Upper lobe of left lung (tissue), 6 donors: ENCODE data around the gene TMEM117. TPM values are rescaled to one million over a fixed set of nuclear protein-coding genes. Genes with fewer than 3 reads are reported as not detected.

ENCODE experiments used
- ATAC-seq, 2 donors: fragments of 200-7000 bp; cut with Tn5 transposase; one replicate each; pipeline ENCODE4 v1.9.1; 2022; ENCODE audit warnings: mild to moderate bottlenecking in 2 of 2, moderate library complexity in 2 of 2; ENCODE audit not compliant: low FRiP score in 2 of 2
- DNase-seq, 2 donors: peaks; one replicate each; pipeline ENCODE4 v3.0.0-alpha.2; 2019 to 2020
- H3K27ac ChIP-seq, 4 donors: fragments of 200-600 bp; sonication (generic); one replicate each; pipeline ENCODE4 v1.5.1; 2016 to 2019
- H3K27me3 ChIP-seq, 4 donors: fragments of 200-600 bp; sonication (generic); one replicate each; pipeline ENCODE4 v1.5.1; 2017 to 2019
- H3K36me3 ChIP-seq, 4 donors: fragments of 200-600 bp; sonication (generic); one replicate each; pipeline ENCODE4 v1.5.1; 2016 to 2019
- H3K4me1 ChIP-seq, 4 donors: fragments of 200-600 bp; sonication (generic); one replicate each; pipeline ENCODE4 v1.5.1; 2018 to 2019
- H3K4me3 ChIP-seq, 4 donors: fragments of 200-600 bp; sonication (generic); one replicate each; pipeline ENCODE4 v1.5.1; 2017 to 2019; ENCODE audit warnings: mild to moderate bottlenecking in 2 of 4, moderate library complexity in 1 of 4
- H3K9me3 ChIP-seq, 4 donors: fragments of 200-600 bp; sonication (generic); one replicate each; pipeline ENCODE4 v1.5.1; 2018 to 2019
- CTCF ChIP-seq, 6 experiments: fragments of 450-650 bp in 4 of 6; fragments of 200-600 bp in 2 of 6; sonication (generic) in 2 of 6; IDR thresholded peaks; one replicate each; pipeline ENCODE4 v1.5.1; 2016 to 2019; ENCODE audit warnings: antibody characterized with exemption in 6 of 6
- EP300 ChIP-seq, 4 donors: sonication (generic); formaldehyde crosslinking; IDR thresholded peaks; one replicate each; pipeline ENCODE4 v1.5.1; 2017; ENCODE audit warnings: antibody characterized with exemption in 4 of 4, control low read depth in 2 of 4
- POLR2A ChIP-seq, 4 donors: fragments of 450-650 bp; IDR thresholded peaks; one replicate each; pipeline ENCODE4 v1.5.1; 2016 to 2017; ENCODE audit warnings: antibody characterized with exemption in 4 of 4, mild to moderate bottlenecking in 2 of 4
- POLR2AphosphoS5 ChIP-seq, 2 donors: sonication (generic); formaldehyde crosslinking; IDR thresholded peaks; one replicate each; pipeline ENCODE4 v1.5.1; 2017; ENCODE audit warnings: antibody characterized with exemption in 2 of 2
- WGBS, 2 donors: methylation state at CpG; one replicate each; pipeline ENCODE4 v1.1.5; 2017 to 2018; 5-methylcytosine and 5-hydroxymethylcytosine counted together
- total RNA-seq, 6 donors: library from RNA; depleted of rRNA in 4 of 6; stranded (reverse); fragments of >200 nt in 4 of 6; gene quantifications; one replicate each; pipeline versions ENCODE4 v1.1.0 to v1.2.1, GENCODE V29; 2016 to 2021
- donor health status: DM: no; HTN: no; CAD: no; lungs with moderate emphysema.
- donor health status: DM: no; HTN: yes; CAD: no; lungs with severe emphysema.

The TMEM117 gene
- total RNA-seq, 6 donors from 2014 or later, result 2.6 to 8.4 (median 4.2) TPM

GRCh38 chr12:44117337-44117736, 281.5 kb downstream of the TMEM117 start:
- TF ChIP-seq POLR2AphosphoS5 (IDR thresholded peaks at IDR 0.05), result no peak
- TF ChIP-seq EP300 (IDR thresholded peaks at IDR 0.05), result no peak
- no peak for TF ChIP-seq CTCF (IDR thresholded peaks at IDR 0.05)
- TF ChIP-seq POLR2A (IDR thresholded peaks at IDR 0.05), result no peak
- WGBS, 2 donors, result 94 to 96% methylated on average over 1 of the region's 1 CpG

DNA sequence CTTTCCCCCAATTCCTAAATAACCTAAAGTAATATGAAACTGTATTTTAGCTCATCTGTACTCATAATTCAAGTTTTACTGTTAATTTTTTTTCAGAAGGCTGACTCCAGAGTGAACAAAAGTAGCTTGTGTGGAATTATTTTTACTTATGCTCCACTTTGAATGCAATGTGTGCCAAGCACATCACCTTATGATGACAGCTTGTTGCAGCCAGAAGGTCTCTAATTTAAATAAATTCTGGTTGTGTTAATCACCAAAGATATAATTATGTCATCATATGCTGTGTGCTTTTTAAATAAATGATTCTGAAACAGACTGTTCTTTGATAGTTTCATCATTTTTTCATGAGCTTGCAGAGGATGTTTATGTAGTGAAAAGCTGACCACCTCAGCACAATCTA, 283.1 kb downstream of the TMEM117 start:
- no peak for DNase-seq

More at GRCh38 chr12:44117337-44117736, 281.5 kb downstream of the TMEM117 start:
- no peaks in the 10 kb centered on the region for H3K9me3 ChIP-seq
- no peaks in the 10 kb centered on the region for H3K4me1 ChIP-seq
- H3K36me3 ChIP-seq, result no peaks in the 10 kb centered on the region
- H3K27me3 ChIP-seq, result no peaks in the 10 kb centered on the region
- H3K27ac ChIP-seq, result no peak overlapping the region
- DNase-seq (no peak), ATAC-seq (no peak)
- no peak overlapping the region for H3K4me3 ChIP-seq

GRCh38 chr12:44126806-44127205, 290.9 kb downstream of the TMEM117 start:
- H3K27ac ChIP-seq, result no peak overlapping the region
- TF ChIP-seq CTCF (IDR thresholded peaks at IDR 0.05), result no peak
- TF ChIP-seq EP300 (IDR thresholded peaks at IDR 0.05), result no peak
- no peak for TF ChIP-seq POLR2A (IDR thresholded peaks at IDR 0.05)
- no peak for TF ChIP-seq POLR2AphosphoS5 (IDR thresholded peaks at IDR 0.05)
- WGBS, 2 donors, result 83 to 97% methylated on average over 1 of the region's 1 CpG
- no peak for DNase-seq
- no peaks in the 10 kb centered on the region for H3K27me3 ChIP-seq
- H3K9me3 ChIP-seq, result no peaks in the 10 kb centered on the region
- no peak for ATAC-seq
- H3K36me3 ChIP-seq, result no peaks in the 10 kb centered on the region
- H3K4me1 ChIP-seq, result no peaks in the 10 kb centered on the region
- no peak overlapping the region for H3K4me3 ChIP-seq

More for the DNA sequence above, 283.1 kb downstream of the TMEM117 start:
- Histone ChIP-seq H3K27me3 (no peaks in the 10 kb centered on the region), H3K9me3 (no peaks in the 10 kb centered on the region), H3K27ac (no peak overlapping the region), H3K4me3 (no peak overlapping the region), H3K36me3 (no peaks in the 10 kb centered on the region), H3K4me1 (no peaks in the 10 kb centered on the region)
- no peak for ATAC-seq
- no peak for TF ChIP-seq CTCF (IDR thresholded peaks at IDR 0.05)
- no peak for TF ChIP-seq POLR2A (IDR thresholded peaks at IDR 0.05)
- TF ChIP-seq POLR2AphosphoS5 (IDR thresholded peaks at IDR 0.05), result no peak
- no peak for TF ChIP-seq EP300 (IDR thresholded peaks at IDR 0.05)

DNA sequence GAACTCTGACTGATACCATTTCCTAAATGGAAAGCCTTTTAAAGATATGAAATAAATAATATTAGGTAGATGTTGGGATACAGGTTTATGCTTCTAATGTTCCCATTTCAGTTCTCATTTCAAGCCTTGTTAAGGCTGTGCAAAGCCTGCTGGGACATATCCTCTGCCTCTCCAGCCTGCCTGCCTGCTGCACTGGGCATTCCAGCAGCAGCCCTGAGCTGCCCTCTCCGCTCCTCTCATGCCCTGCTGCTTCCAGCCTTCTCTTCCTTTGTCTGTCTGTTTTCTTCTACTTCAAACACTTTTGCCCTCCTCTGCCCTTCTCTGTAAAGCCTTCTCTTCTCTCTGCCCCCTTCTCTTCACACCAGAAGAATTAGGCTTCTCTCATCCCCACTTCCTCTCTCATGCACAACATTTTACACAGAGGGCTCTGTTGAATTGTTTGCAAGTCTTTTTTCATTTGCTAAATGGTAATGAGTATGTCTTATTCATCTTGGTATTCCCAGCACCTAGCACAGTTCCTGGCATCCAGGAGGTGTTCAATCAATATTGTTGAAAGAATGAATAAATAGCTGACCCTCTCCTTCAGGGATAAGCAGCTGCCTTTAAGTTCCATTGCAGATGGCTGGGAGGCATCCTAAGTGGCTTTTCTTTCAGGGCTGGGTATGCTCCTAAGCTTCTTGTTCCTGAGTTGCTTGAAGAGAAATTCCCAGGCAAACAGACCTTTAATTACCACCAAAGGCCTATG, 292.3 kb downstream of the TMEM117 start:
- H3K27ac ChIP-seq, result no peak overlapping the region
- WGBS, 2 donors, result 82 to 93% methylated on average over 1 of the region's 1 CpG
- no peak for ATAC-seq

More for the DNA sequence above, 292.3 kb downstream of the TMEM117 start:
- no peaks in the 10 kb centered on the region for H3K4me1 ChIP-seq
- H3K27me3 ChIP-seq, result no peaks in the 10 kb centered on the region
- no peaks in the 10 kb centered on the region for H3K36me3 ChIP-seq
- H3K9me3 ChIP-seq, result no peaks in the 10 kb centered on the region
- H3K4me3 ChIP-seq, result no peak overlapping the region
- peak in 1 of 2 donors; percentile 7 for DNase-seq
- TF ChIP-seq CTCF (IDR thresholded peaks at IDR 0.05), result no peak
- no peak for TF ChIP-seq POLR2AphosphoS5 (IDR thresholded peaks at IDR 0.05)
- TF ChIP-seq EP300 (IDR thresholded peaks at IDR 0.05), result no peak
- TF ChIP-seq POLR2A (IDR thresholded peaks at IDR 0.05), result no peak
